ENCODE measurements around the gene FLNB.

The FLNB gene

GRCh38 chr3:58215317-58216025 lies 207.2 kb downstream of the FLNB start:
- no peak overlapping the region for H3K4me3 ChIP-seq (ENCODE audit: low read length in 2 of 2)
- H2BK12ac ChIP-seq (ENCODE audit: low read length): no peak overlapping the region
- no peak overlapping the region for H2AFZ ChIP-seq (ENCODE audit: low read length)
- peak overlapping the region; percentile 54 for H3K18ac ChIP-seq (ENCODE audit: low read length)
- H2BK15ac ChIP-seq (ENCODE audit: low read length): no peak overlapping the region
- H2BK5ac ChIP-seq (ENCODE audit: low read length): no peak overlapping the region
- H3K4me2 ChIP-seq (ENCODE audit: insufficient read depth, low read length, poor library complexity, severe bottlenecking): no peak overlapping the region
- no CpG with 5 or more reads among the region's 10 CpGs for WGBS, 2 donors (ENCODE audit: extremely low coverage in 2 of 2, insufficient read length in 2 of 2, insufficient replicate concordance in 1 of 2)
- H2BK120ac ChIP-seq (ENCODE audit: low read depth, low read length): no peak overlapping the region
- no peaks in the 10 kb centered on the region for H3K36me3 ChIP-seq (replicated peaks in 1 of 2; ENCODE audit: control insufficient read depth in 2 of 2, insufficient read depth in 2 of 2, low read length in 2 of 2)
- H3K27ac ChIP-seq (replicated peaks; ENCODE audit: low read length): no peak overlapping the region
- no peak overlapping the region for H2AK5ac ChIP-seq (ENCODE audit: low read depth, low read length)
- H4K8ac ChIP-seq (ENCODE audit: low read depth, low read length): no peak overlapping the region
- peaks cover 0 to 38% (median 7%) of the 10 kb centered on the region in 3 experiments for H3K27me3 ChIP-seq (ENCODE audit: control insufficient read depth in 3 of 3, insufficient read depth in 3 of 3, low read depth in 1 of 3, low read length in 3 of 3)
- no peak overlapping the region for H3K23ac ChIP-seq (ENCODE audit: low read depth, low read length, poor library complexity)
- DNase-seq (ENCODE audit: low spot score): no peak
- no peak overlapping the region for H4K91ac ChIP-seq (ENCODE audit: low read depth, low read length, poor library complexity)
- H3K9me3 ChIP-seq (replicated peaks in 1 of 2; ENCODE audit: control insufficient read depth in 2 of 2, insufficient read depth in 1 of 2, low read depth in 1 of 2, low read length in 2 of 2): no peaks in the 10 kb centered on the region
- peaks cover 0 to 8% of the 10 kb centered on the region in 2 donors for H3K4me1 ChIP-seq (ENCODE audit: control insufficient read depth in 2 of 2, insufficient read depth in 1 of 2, low read depth in 1 of 2, low read length in 2 of 2)
- H3K4ac ChIP-seq (ENCODE audit: low read length): no peak overlapping the region
- H3K79me1 ChIP-seq (ENCODE audit: low read depth, low read length): no peaks in the 10 kb centered on the region
- H3K14ac ChIP-seq (ENCODE audit: low read length): no peak overlapping the region
- H3K9ac ChIP-seq (ENCODE audit: low read depth, low read length, poor library complexity): no peak overlapping the region

GRCh38 chr3:58216496-58217195 lies 208.4 kb downstream of the FLNB start:
- H3K18ac ChIP-seq (ENCODE audit: low read length): no peak overlapping the region
- no peak overlapping the region for H3K23ac ChIP-seq (ENCODE audit: low read depth, low read length, poor library complexity)
- no peak overlapping the region for H3K14ac ChIP-seq (ENCODE audit: low read length)
- no peak overlapping the region for H2BK15ac ChIP-seq (ENCODE audit: low read length)
- WGBS, 2 donors (ENCODE audit: extremely low coverage in 2 of 2, insufficient read length in 2 of 2, insufficient replicate concordance in 1 of 2): no CpG with 5 or more reads among the region's 10 CpGs
- no peaks in the 10 kb centered on the region for H3K79me1 ChIP-seq (ENCODE audit: low read depth, low read length)
- peak; percentile 23 for DNase-seq (ENCODE audit: low spot score)
- H3K36me3 ChIP-seq (replicated peaks in 1 of 2; ENCODE audit: control insufficient read depth in 2 of 2, insufficient read depth in 2 of 2, low read length in 2 of 2): no peaks in the 10 kb centered on the region
- no peak overlapping the region for H2AK5ac ChIP-seq (ENCODE audit: low read depth, low read length)
- H4K91ac ChIP-seq (ENCODE audit: low read depth, low read length, poor library complexity): no peak overlapping the region
- H2AFZ ChIP-seq (ENCODE audit: low read length): no peak overlapping the region
- H3K9me3 ChIP-seq (replicated peaks in 1 of 2; ENCODE audit: control insufficient read depth in 2 of 2, insufficient read depth in 1 of 2, low read depth in 1 of 2, low read length in 2 of 2): no peaks in the 10 kb centered on the region
- H2BK120ac ChIP-seq (ENCODE audit: low read depth, low read length): no peak overlapping the region
- no peak overlapping the region for H2BK12ac ChIP-seq (ENCODE audit: low read length)
- H3K4ac ChIP-seq (ENCODE audit: low read length): no peak overlapping the region
- H3K27me3 ChIP-seq (ENCODE audit: control insufficient read depth in 3 of 3, insufficient read depth in 3 of 3, low read depth in 1 of 3, low read length in 3 of 3): peaks cover 0 to 37% (median 7%) of the 10 kb centered on the region in 3 experiments
- no peak overlapping the region for H3K27ac ChIP-seq (replicated peaks; ENCODE audit: low read length)
- no peak overlapping the region for H3K4me2 ChIP-seq (ENCODE audit: insufficient read depth, low read length, poor library complexity, severe bottlenecking)
- no peak overlapping the region for H2BK5ac ChIP-seq (ENCODE audit: low read length)
- no peak overlapping the region for H4K8ac ChIP-seq (ENCODE audit: low read depth, low read length)
- peaks cover 0 to 8% of the 10 kb centered on the region in 2 donors for H3K4me1 ChIP-seq (ENCODE audit: control insufficient read depth in 2 of 2, insufficient read depth in 1 of 2, low read depth in 1 of 2, low read length in 2 of 2)
- no peak overlapping the region for H3K4me3 ChIP-seq (ENCODE audit: low read length in 2 of 2)
- no peak overlapping the region for H3K9ac ChIP-seq (ENCODE audit: low read depth, low read length, poor library complexity)

GRCh38 chr3:58217209-58217811 lies 209.1 kb downstream of the FLNB start:
- H3K4me1 ChIP-seq (ENCODE audit: control insufficient read depth in 2 of 2, insufficient read depth in 1 of 2, low read depth in 1 of 2, low read length in 2 of 2): peaks cover 0 to 8% of the 10 kb centered on the region in 2 donors
- no peak overlapping the region for H2BK15ac ChIP-seq (ENCODE audit: low read length)
- no CpG with 5 or more reads among the region's 15 CpGs for WGBS, 2 donors (ENCODE audit: extremely low coverage in 2 of 2, insufficient read length in 2 of 2, insufficient replicate concordance in 1 of 2)
- no peak overlapping the region for H3K9ac ChIP-seq (ENCODE audit: low read depth, low read length, poor library complexity)
- H3K27me3 ChIP-seq (ENCODE audit: control insufficient read depth in 3 of 3, insufficient read depth in 3 of 3, low read depth in 1 of 3, low read length in 3 of 3): peaks cover 0 to 41% (median 7%) of the 10 kb centered on the region in 3 experiments
- no peak overlapping the region for H2BK12ac ChIP-seq (ENCODE audit: low read length)
- no peak overlapping the region for H2AFZ ChIP-seq (ENCODE audit: low read length)
- no peaks in the 10 kb centered on the region for H3K9me3 ChIP-seq (replicated peaks in 1 of 2; ENCODE audit: control insufficient read depth in 2 of 2, insufficient read depth in 1 of 2, low read depth in 1 of 2, low read length in 2 of 2)
- H2BK120ac ChIP-seq (ENCODE audit: low read depth, low read length): no peak overlapping the region
- no peak overlapping the region for H4K8ac ChIP-seq (ENCODE audit: low read depth, low read length)
- no peak overlapping the region for H4K91ac ChIP-seq (ENCODE audit: low read depth, low read length, poor library complexity)
- no peak overlapping the region for H3K23ac ChIP-seq (ENCODE audit: low read depth, low read length, poor library complexity)
- H3K4ac ChIP-seq (ENCODE audit: low read length): no peak overlapping the region
- peak; percentile 75 for DNase-seq (ENCODE audit: low spot score)
- H3K27ac ChIP-seq (replicated peaks; ENCODE audit: low read length): no peak overlapping the region
- no peak overlapping the region for H2BK5ac ChIP-seq (ENCODE audit: low read length)
- no peak overlapping the region for H3K4me3 ChIP-seq (ENCODE audit: low read length in 2 of 2)
- H2AK5ac ChIP-seq (ENCODE audit: low read depth, low read length): no peak overlapping the region
- H3K79me1 ChIP-seq (ENCODE audit: low read depth, low read length): no peaks in the 10 kb centered on the region
- H3K14ac ChIP-seq (ENCODE audit: low read length): peak overlapping the region; percentile 44
- H3K36me3 ChIP-seq (replicated peaks in 1 of 2; ENCODE audit: control insufficient read depth in 2 of 2, insufficient read depth in 2 of 2, low read length in 2 of 2): no peaks in the 10 kb centered on the region
- no peak overlapping the region for H3K4me2 ChIP-seq (ENCODE audit: insufficient read depth, low read length, poor library complexity, severe bottlenecking)
- H3K18ac ChIP-seq (ENCODE audit: low read length): peak overlapping the region; percentile 72

- H2AFZ ChIP-seq (ENCODE audit: low read length): no peak overlapping the region
- no peaks in the 10 kb centered on the region for H3K36me3 ChIP-seq (replicated peaks in 1 of 2; ENCODE audit: control insufficient read depth in 2 of 2, insufficient read depth in 2 of 2, low read length in 2 of 2)
- no peak overlapping the region for H3K27ac ChIP-seq (replicated peaks; ENCODE audit: low read length)
- no peak overlapping the region for H3K4me3 ChIP-seq (ENCODE audit: low read length in 2 of 2)
- no peak overlapping the region for H2AK5ac ChIP-seq (ENCODE audit: low read depth, low read length)
- no peak for DNase-seq (ENCODE audit: low spot score)
- peaks cover 0 to 46% (median 7%) of the 10 kb centered on the region in 3 experiments for H3K27me3 ChIP-seq (ENCODE audit: control insufficient read depth in 3 of 3, insufficient read depth in 3 of 3, low read depth in 1 of 3, low read length in 3 of 3)
- H2BK120ac ChIP-seq (ENCODE audit: low read depth, low read length): no peak overlapping the region
- no peak overlapping the region for H3K14ac ChIP-seq (ENCODE audit: low read length)
- H4K91ac ChIP-seq (ENCODE audit: low read depth, low read length, poor library complexity): no peak overlapping the region
- peaks cover 0 to 8% of the 10 kb centered on the region in 2 donors for H3K4me1 ChIP-seq (ENCODE audit: control insufficient read depth in 2 of 2, insufficient read depth in 1 of 2, low read depth in 1 of 2, low read length in 2 of 2)
- no peak overlapping the region for H3K4me2 ChIP-seq (ENCODE audit: insufficient read depth, low read length, poor library complexity, severe bottlenecking)
- no peak overlapping the region for H3K23ac ChIP-seq (ENCODE audit: low read depth, low read length, poor library complexity)
- no peak overlapping the region for H3K9ac ChIP-seq (ENCODE audit: low read depth, low read length, poor library complexity)
- no peak overlapping the region for H3K4ac ChIP-seq (ENCODE audit: low read length)
- no peaks in the 10 kb centered on the region for H3K79me1 ChIP-seq (ENCODE audit: low read depth, low read length)
- no peaks in the 10 kb centered on the region for H3K9me3 ChIP-seq (replicated peaks in 1 of 2; ENCODE audit: control insufficient read depth in 2 of 2, insufficient read depth in 1 of 2, low read depth in 1 of 2, low read length in 2 of 2)
- no peak overlapping the region for H3K18ac ChIP-seq (ENCODE audit: low read length)
- H2BK12ac ChIP-seq (ENCODE audit: low read length): no peak overlapping the region
- no peak overlapping the region for H4K8ac ChIP-seq (ENCODE audit: low read depth, low read length)
- H2BK5ac ChIP-seq (ENCODE audit: low read length): no peak overlapping the region
- no peak overlapping the region for H2BK15ac ChIP-seq (ENCODE audit: low read length)
- WGBS, 2 donors (ENCODE audit: extremely low coverage in 2 of 2, insufficient read length in 2 of 2, insufficient replicate concordance in 1 of 2): no CpG with 5 or more reads among the region's 1 CpG
These were observed 210.7 kb downstream of the FLNB start for GRCh38 chr3:58218904-58219303.

Measured in neuronal stem cell (in vitro differentiated cells).